Gastroesophageal sphincter (tissue), 3 donors: ENCODE results near the gene LARP1.

Experiments used
- CTCF ChIP-seq, 4 experiments: fragments of 200-600 bp in 2 of 4; fragments of 450-650 bp in 2 of 4; sonication (generic) in 1 of 4; IDR thresholded peaks; one replicate each; pipeline ENCODE4 v1.5.1; 2017 to 2019; ENCODE audit warnings: antibody characterized with exemption in 4 of 4, mild to moderate bottlenecking in 2 of 4, moderate library complexity in 2 of 4
- EP300 ChIP-seq: sonication (generic); formaldehyde crosslinking; IDR thresholded peaks from one replicate; pipeline ENCODE4 v1.6.1; 2017; ENCODE audit warnings: antibody characterized with exemption, mild to moderate bottlenecking
- POLR2A ChIP-seq, 2 donors: fragments of 450-650 bp; IDR thresholded peaks; one replicate each; pipeline ENCODE4 v1.6.1; 2017; ENCODE audit warnings: antibody characterized with exemption in 2 of 2, mild to moderate bottlenecking in 2 of 2, moderate library complexity in 1 of 2
- POLR2AphosphoS5 ChIP-seq: sonication (generic); formaldehyde crosslinking; IDR thresholded peaks from one replicate; pipeline ENCODE4 v1.6.1; 2017; ENCODE audit warnings: antibody characterized with exemption

DNA sequence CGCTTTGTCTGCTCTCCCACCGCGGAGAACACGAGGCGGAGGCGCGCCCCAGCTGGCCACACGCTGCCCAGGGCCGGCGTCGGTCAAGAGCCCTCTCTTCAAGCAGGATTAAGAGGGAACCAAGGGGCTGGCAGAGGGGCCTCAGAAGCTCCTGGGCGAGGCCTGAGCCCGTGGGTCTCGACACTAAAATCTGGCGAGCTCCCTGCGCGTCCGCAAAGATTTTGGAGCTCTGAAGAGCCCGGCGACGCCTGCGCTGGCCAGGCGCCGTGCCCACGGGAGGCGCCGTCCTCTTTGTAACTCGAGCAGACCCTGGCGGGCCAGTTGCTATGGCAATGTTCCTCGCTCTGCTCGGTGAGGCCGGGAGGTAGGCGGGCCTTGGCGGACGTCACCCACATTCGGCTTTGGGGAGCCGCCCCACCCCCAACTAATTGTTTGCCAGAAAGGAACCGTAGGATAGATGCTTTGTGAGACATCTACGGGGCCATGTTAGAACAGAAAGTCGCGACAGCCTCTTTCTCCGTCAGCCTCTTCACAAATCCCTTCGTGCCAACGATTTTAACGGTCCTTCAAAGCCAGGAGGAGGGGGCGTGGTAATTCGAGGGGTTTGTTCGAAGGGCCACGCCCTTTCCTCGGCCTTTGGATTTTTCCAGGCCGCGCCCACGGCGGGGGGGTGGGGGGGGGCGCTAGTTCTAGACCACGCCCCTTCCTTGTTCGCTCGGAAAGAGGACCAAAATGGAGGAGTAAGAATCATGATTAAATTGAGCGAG is 102.5 kb downstream of the LARP1 start:
- TF ChIP-seq CTCF (IDR thresholded peaks at IDR 0.05): peak in 3 of 4 experiments; percentile 0 to 38 (median 16)
- TF ChIP-seq EP300: no peak
- TF ChIP-seq POLR2A (IDR thresholded peaks at IDR 0.05): peak; percentile 66 to 78
- TF ChIP-seq POLR2AphosphoS5: peak; percentile 39
